ENCODE measurements around the gene CRAT.
"Not testable (repeated sequence)": the region's sequence is repeated elsewhere in the genome, so short reads cannot be mapped to it uniquely, and the experiment has no call there.

- TF ChIP-seq, protein P1, sequence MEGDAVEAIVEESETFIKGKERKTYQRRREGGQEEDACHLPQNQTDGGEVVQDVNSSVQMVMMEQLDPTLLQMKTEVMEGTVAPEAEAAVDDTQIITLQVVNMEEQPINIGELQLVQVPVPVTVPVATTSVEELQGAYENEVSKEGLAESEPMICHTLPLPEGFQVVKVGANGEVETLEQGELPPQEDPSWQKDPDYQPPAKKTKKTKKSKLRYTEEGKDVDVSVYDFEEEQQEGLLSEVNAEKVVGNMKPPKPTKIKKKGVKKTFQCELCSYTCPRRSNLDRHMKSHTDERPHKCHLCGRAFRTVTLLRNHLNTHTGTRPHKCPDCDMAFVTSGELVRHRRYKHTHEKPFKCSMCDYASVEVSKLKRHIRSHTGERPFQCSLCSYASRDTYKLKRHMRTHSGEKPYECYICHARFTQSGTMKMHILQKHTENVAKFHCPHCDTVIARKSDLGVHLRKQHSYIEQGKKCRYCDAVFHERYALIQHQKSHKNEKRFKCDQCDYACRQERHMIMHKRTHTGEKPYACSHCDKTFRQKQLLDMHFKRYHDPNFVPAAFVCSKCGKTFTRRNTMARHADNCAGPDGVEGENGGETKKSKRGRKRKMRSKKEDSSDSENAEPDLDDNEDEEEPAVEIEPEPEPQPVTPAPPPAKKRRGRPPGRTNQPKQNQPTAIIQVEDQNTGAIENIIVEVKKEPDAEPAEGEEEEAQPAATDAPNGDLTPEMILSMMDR (IDR thresholded peaks at IDR 0.05) = not testable (repeated sequence)
- TF ChIP-seq EZH2phosphoT487, EZH2 (IDR thresholded peaks at IDR 0.05): not testable (repeated sequence)
Measured at GRCh38 chr9:129122976-129123375, 12.4 kb upstream of the CRAT start.

Data from neural progenitor cell (in vitro differentiated cells).